Trophoblast cell (in vitro differentiated cells and primary cell): ENCODE data around the gene RFX3.
A peak's percentile ranks its signal among the peaks of the same experiment; 100 is the strongest.

Source experiments
- DNase-seq, 2 donors: peaks; one replicate each; pipeline ENCODE4 v3.0.0-alpha.2; 2016
- H2AFZ ChIP-seq: 2 replicates; pipeline ENCODE4 v1.6.1; 2013; ENCODE audit warnings: low read length, moderate library complexity, mild to moderate bottlenecking; ENCODE audit not compliant: insufficient read depth, poor library complexity
- H2AK5ac ChIP-seq: 2 replicates; pipeline ENCODE4 v1.6.1; 2013; ENCODE audit warnings: mild to moderate bottlenecking, low read length
- H2BK120ac ChIP-seq: 2 replicates; pipeline ENCODE4 v1.6.1; 2013; ENCODE audit warnings: low read length, mild to moderate bottlenecking, moderate library complexity; ENCODE audit not compliant: insufficient read depth, poor library complexity
- H2BK12ac ChIP-seq: 2 replicates; pipeline ENCODE4 v1.6.1; 2013; ENCODE audit warnings: mild to moderate bottlenecking, low read length, moderate library complexity
- H2BK5ac ChIP-seq: 2 replicates; pipeline ENCODE4 v1.6.1; 2013; ENCODE audit warnings: low read length, low read depth, moderate library complexity, mild to moderate bottlenecking; ENCODE audit not compliant: poor library complexity
- H3K14ac ChIP-seq: 2 replicates; pipeline ENCODE4 v1.6.1; 2013; ENCODE audit warnings: mild to moderate bottlenecking, low read length
- H3K18ac ChIP-seq: 2 replicates; pipeline ENCODE4 v1.6.1; 2013; ENCODE audit warnings: mild to moderate bottlenecking, low read length
- H3K23ac ChIP-seq: 2 replicates; pipeline ENCODE4 v1.6.1; 2013; ENCODE audit warnings: low read length
- H3K27ac ChIP-seq: 2 replicates; pipeline ENCODE4 v1.5.1; 2013; ENCODE audit warnings: low read depth, mild to moderate bottlenecking, inconsistent platforms, low read length, moderate library complexity
- H3K27me3 ChIP-seq: 2 replicates; pipeline ENCODE4 v1.6.1; 2013; ENCODE audit warnings: inconsistent platforms, mild to moderate bottlenecking, low read length, moderate library complexity; ENCODE audit not compliant: insufficient read depth
- H3K36me3 ChIP-seq, 2 experiments: 1 replicate in 1 of 2; 2 replicates in 1 of 2; pipeline ENCODE4 v1.6.1; 2013; ENCODE audit warnings: low read length in 2 of 2, mild to moderate bottlenecking in 2 of 2, moderate library complexity in 1 of 2; ENCODE audit not compliant: insufficient read depth in 2 of 2, control insufficient read depth in 1 of 2
- H3K4ac ChIP-seq: 2 replicates; pipeline ENCODE4 v1.6.1; 2013; ENCODE audit warnings: low read depth, mild to moderate bottlenecking, low read length, moderate library complexity
- H3K4me1 ChIP-seq, 2 experiments: 1 replicate in 1 of 2; 2 replicates in 1 of 2; pipeline ENCODE4 v1.6.1; 2013; ENCODE audit warnings: low read length in 2 of 2, mild to moderate bottlenecking in 2 of 2, moderate library complexity in 1 of 2; ENCODE audit not compliant: insufficient read depth in 2 of 2, control insufficient read depth in 1 of 2
- H3K4me2 ChIP-seq: 2 replicates; pipeline ENCODE4 v1.6.1; 2013; ENCODE audit warnings: inconsistent platforms, mild to moderate bottlenecking, low read length, moderate library complexity
- H3K4me3 ChIP-seq: 2 replicates; pipeline ENCODE4 v1.5.1; 2013; ENCODE audit warnings: mild to moderate bottlenecking, low read depth, low read length, inconsistent platforms
- H3K79me1 ChIP-seq: one replicate; pipeline ENCODE4 v1.6.1; 2013; ENCODE audit warnings: low read length
- H3K79me2 ChIP-seq: 2 replicates; pipeline ENCODE4 v1.6.1; 2013; ENCODE audit warnings: low read length, mild to moderate bottlenecking; ENCODE audit not compliant: control insufficient read depth, insufficient read depth, poor library complexity
- H3K9ac ChIP-seq: 2 replicates; pipeline ENCODE4 v1.6.1; 2013; ENCODE audit warnings: mild to moderate bottlenecking, low read length
- H3K9me3 ChIP-seq: 2 replicates; pipeline ENCODE4 v1.6.1; 2013; ENCODE audit warnings: low read depth, mild to moderate bottlenecking, control low read depth, inconsistent platforms, low read length; ENCODE audit not compliant: insufficient read depth
- H4K12ac ChIP-seq: 2 replicates; pipeline ENCODE4 v1.6.1; 2013; ENCODE audit warnings: low read depth, mild to moderate bottlenecking, low read length, moderate library complexity
- H4K8ac ChIP-seq: 2 replicates; pipeline ENCODE4 v1.6.1; 2013; ENCODE audit warnings: low read depth, mild to moderate bottlenecking, low read length, moderate library complexity
- H4K91ac ChIP-seq: one replicate; pipeline ENCODE4 v1.6.1; 2013; ENCODE audit warnings: low read depth, mild to moderate bottlenecking, low read length, moderate library complexity
- WGBS: extraction: QIAGEN DNeasy Blood & Tissue Kit; methylation state at CpG from one replicate; pipeline ENCODE4 v1.1.7; 2013; ENCODE audit warnings: missing lambda C conversion rate; ENCODE audit not compliant: insufficient read length, insufficient coverage; ENCODE audit errors: extremely low coverage; 5-methylcytosine and 5-hydroxymethylcytosine counted together

Gene RFX3

DNA sequence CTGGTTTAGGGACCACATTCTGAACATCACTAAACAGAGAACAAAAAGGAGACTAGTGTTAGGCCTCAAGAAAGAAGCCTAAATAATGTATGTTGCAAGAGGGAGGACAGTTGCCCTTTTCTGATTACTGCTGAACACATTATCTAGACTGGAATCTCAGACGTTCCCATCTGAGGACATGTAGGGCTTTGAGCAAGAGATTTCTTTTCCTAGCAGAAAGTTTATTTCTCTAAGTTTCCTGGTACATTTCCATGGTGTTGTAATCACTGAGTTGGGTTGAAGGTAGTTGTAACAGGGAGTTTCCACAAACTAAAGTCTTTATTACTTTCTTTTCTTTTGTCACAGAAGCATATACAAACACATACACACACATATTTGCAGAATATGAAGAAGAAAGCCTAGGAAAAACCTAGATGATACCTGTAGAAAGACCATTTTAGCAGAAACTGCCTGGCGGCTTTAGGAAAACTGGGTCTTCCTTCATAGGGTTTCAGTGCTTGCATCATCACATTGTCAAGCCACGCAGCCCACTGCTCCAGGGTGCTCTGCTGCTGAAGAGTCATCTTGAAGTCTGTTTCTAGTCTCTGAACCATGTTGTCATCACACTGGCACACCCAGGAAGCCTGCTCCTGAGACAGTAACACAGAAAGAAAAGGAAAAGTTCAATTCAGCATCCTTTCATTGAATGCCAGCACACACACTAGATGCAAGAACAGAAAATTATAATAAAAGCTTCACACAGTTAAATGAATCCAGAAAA lies 269.1 kb downstream of the RFX3 start:
- H2AFZ ChIP-seq: no peak overlapping the region
- no peak overlapping the region for H3K14ac ChIP-seq
- H2BK120ac ChIP-seq: no peak overlapping the region
- H3K4me1 ChIP-seq: no peaks in the 10 kb centered on the region
- H3K27ac ChIP-seq: no peak overlapping the region
- peak in 1 of 2 donors; percentile 49 for DNase-seq
- WGBS: no CpG with 5 or more reads among the region's 3 CpGs
- no peaks in the 10 kb centered on the region for H3K36me3 ChIP-seq
- H2BK5ac ChIP-seq: no peak overlapping the region
- no peak overlapping the region for H3K18ac ChIP-seq
- no peak overlapping the region for H4K12ac ChIP-seq
- no peaks in the 10 kb centered on the region for H3K27me3 ChIP-seq
- no peak overlapping the region for H4K8ac ChIP-seq
- H3K79me2 ChIP-seq: no peaks in the 10 kb centered on the region
- H3K79me1 ChIP-seq: no peaks in the 10 kb centered on the region
- no peak overlapping the region for H2BK12ac ChIP-seq
- no peak overlapping the region for H4K91ac ChIP-seq
- no peak overlapping the region for H3K23ac ChIP-seq
- H3K4ac ChIP-seq: no peak overlapping the region
- H3K4me3 ChIP-seq: no peak overlapping the region
- no peak overlapping the region for H3K9ac ChIP-seq
- H3K4me2 ChIP-seq: no peak overlapping the region
- no peak overlapping the region for H2AK5ac ChIP-seq
- H3K9me3 ChIP-seq: no peaks in the 10 kb centered on the region

DNA sequence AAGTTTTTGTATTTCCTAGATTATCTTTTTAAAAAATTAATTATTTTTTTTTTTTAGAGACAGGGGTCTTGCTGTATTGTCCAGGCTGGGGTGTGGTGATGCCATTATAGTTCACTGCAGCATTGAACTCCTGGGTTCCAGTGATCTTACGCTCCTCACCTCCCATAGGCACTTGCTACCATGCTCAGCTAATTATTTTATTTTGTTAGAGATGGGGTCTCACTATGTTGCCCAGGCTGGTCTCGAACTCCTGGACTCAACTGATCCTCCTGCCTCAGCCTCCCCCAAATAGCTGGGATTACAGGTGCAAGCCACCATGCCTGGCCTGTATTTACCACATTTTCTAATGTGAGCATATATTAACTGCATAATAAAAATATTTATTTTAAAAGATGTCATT lies 274.5 kb downstream of the RFX3 start:
- Histone ChIP-seq H3K79me1 (no peaks in the 10 kb centered on the region), H3K4me3 (no peak overlapping the region), H3K9ac (no peak overlapping the region), H3K4me2 (no peak overlapping the region), H3K14ac (no peak overlapping the region), H3K27ac (no peak overlapping the region), H2AK5ac (no peak overlapping the region), H3K79me2 (no peaks in the 10 kb centered on the region), H3K9me3 (no peaks in the 10 kb centered on the region), H4K12ac (no peak overlapping the region), H4K91ac (no peak overlapping the region), H2BK12ac (no peak overlapping the region), H3K27me3 (no peaks in the 10 kb centered on the region), H3K36me3 (peaks cover 0 to 3% of the 10 kb centered on the region in 2 experiments), H4K8ac (no peak overlapping the region), H3K18ac (no peak overlapping the region), H3K4me1 (no peaks in the 10 kb centered on the region), H2BK5ac (no peak overlapping the region), H2AFZ (no peak overlapping the region), H2BK120ac (no peak overlapping the region), H3K4ac (no peak overlapping the region), H3K23ac (no peak overlapping the region)
- DNase-seq: no peak
- WGBS: no CpG with 5 or more reads among the region's 2 CpGs

DNA sequence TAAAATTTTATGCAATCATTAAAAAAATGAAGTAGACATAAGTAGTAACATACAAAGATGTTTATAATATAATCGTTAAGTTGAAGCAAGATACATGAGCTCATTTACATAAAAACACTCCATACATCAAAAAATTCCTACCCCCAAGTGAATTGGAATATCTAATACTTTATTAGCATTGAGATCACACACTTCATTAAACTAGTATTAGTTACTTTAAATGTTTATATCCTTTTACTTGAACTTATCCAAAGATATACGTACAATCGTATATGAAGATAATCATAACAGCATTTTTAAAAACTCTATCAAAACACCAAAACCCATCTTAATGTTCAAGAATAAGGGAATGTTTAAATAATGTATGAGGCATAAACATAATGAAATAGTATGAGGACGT lies 275.1 kb downstream of the RFX3 start:
- Histone ChIP-seq H3K4me2 (no peak overlapping the region), H3K36me3 (peaks cover 0 to 3% of the 10 kb centered on the region in 2 experiments), H2AK5ac (no peak overlapping the region), H2AFZ (no peak overlapping the region), H4K8ac (no peak overlapping the region), H4K91ac (no peak overlapping the region), H3K9ac (no peak overlapping the region), H3K79me2 (no peaks in the 10 kb centered on the region), H3K27ac (no peak overlapping the region), H3K4me1 (no peaks in the 10 kb centered on the region), H3K27me3 (no peaks in the 10 kb centered on the region), H4K12ac (no peak overlapping the region), H3K4ac (no peak overlapping the region), H3K79me1 (no peaks in the 10 kb centered on the region), H3K23ac (no peak overlapping the region), H2BK120ac (no peak overlapping the region), H3K9me3 (no peaks in the 10 kb centered on the region), H3K14ac (no peak overlapping the region), H2BK5ac (no peak overlapping the region), H2BK12ac (no peak overlapping the region), H3K18ac (no peak overlapping the region), H3K4me3 (no peak overlapping the region)
- no CpG with 5 or more reads among the region's 4 CpGs for WGBS
- no peak for DNase-seq

DNA sequence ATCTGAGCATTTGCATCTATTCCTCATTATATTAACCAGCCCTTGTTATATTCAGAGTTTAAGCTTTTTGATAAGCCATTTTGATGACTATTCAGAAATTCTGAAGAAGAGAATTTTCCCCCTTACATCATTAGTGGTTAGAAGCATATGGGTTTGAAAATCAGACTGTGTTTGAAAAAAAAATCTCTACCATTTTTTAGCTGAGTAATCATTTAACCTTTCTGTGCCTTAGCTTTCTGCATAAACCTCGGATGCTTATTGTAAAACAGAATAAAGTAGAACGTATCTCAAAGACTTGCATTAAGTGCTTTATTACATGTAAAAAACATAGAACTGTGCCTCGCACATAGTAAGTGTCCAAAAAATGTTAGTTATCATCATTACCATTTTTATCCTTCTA lies 278.6 kb downstream of the RFX3 start:
- Histone ChIP-seq H3K4me2 (no peak overlapping the region), H3K18ac (no peak overlapping the region), H3K9ac (no peak overlapping the region), H3K4me3 (no peak overlapping the region), H2AFZ (no peak overlapping the region), H4K8ac (no peak overlapping the region), H3K27me3 (no peaks in the 10 kb centered on the region), H3K23ac (no peak overlapping the region), H3K27ac (no peak overlapping the region), H3K14ac (no peak overlapping the region), H4K91ac (no peak overlapping the region), H2AK5ac (no peak overlapping the region), H2BK5ac (no peak overlapping the region), H3K79me1 (no peaks in the 10 kb centered on the region), H2BK12ac (no peak overlapping the region), H3K9me3 (no peaks in the 10 kb centered on the region), H3K36me3 (peaks cover 0 to 3% of the 10 kb centered on the region in 2 experiments), H2BK120ac (no peak overlapping the region), H3K4me1 (no peaks in the 10 kb centered on the region), H3K4ac (no peak overlapping the region), H4K12ac (no peak overlapping the region), H3K79me2 (no peaks in the 10 kb centered on the region)
- DNase-seq: no peak
- WGBS: no CpG with 5 or more reads among the region's 3 CpGs
